Ovary (tissue), 9 donors: ENCODE measurements around the gene BCAS1. TPM values are rescaled to one million over a fixed set of nuclear protein-coding genes. Genes with fewer than 3 reads are reported as not detected.

Experiments used
- DNase-seq, 5 donors: peaks; one replicate each; pipeline ENCODE4 v3.0.0-alpha.2; 2019 to 2020
- H3K27ac ChIP-seq, 2 donors: fragments of 200-600 bp; one replicate each; pipeline versions ENCODE4 v1.5.1 to v1.8.0; 2019 to 2022
- H3K27me3 ChIP-seq: fragments of 200-600 bp; one replicate; pipeline ENCODE4 v1.8.0; 2022
- H3K36me3 ChIP-seq: fragments of 200-600 bp; sonication (generic); one replicate; pipeline ENCODE4 v1.5.1; 2019
- H3K4me1 ChIP-seq: one replicate; pipeline ENCODE4 v1.8.1; 2013; ENCODE audit warnings: mild to moderate bottlenecking, moderate library complexity; ENCODE audit not compliant: insufficient read depth
- H3K4me3 ChIP-seq: fragments of 200-600 bp; sonication (generic); one replicate; pipeline ENCODE4 v1.5.1; 2017
- H3K9me3 ChIP-seq, 2 donors: fragments of 200-600 bp in 1 of 2; sonication (generic) in 1 of 2; one replicate each; pipeline versions ENCODE4 v1.5.1 to v1.8.1; 2013 to 2019; ENCODE audit warnings: mild to moderate bottlenecking in 1 of 2, moderate library complexity in 1 of 2
- CTCF ChIP-seq, 3 donors: fragments of 450-650 bp in 2 of 3; fragments of 200-600 bp in 1 of 3; IDR thresholded peaks; one replicate each; pipeline versions ENCODE4 v1.5.1 to v1.8.0; 2016 to 2022; ENCODE audit warnings: antibody characterized with exemption in 3 of 3, mild to moderate bottlenecking in 1 of 3
- EP300 ChIP-seq: sonication (generic); formaldehyde crosslinking; IDR thresholded peaks from one replicate; pipeline ENCODE4 v1.6.1; 2017; ENCODE audit warnings: antibody characterized with exemption
- POLR2A ChIP-seq: fragments of 450-650 bp; IDR thresholded peaks from one replicate; pipeline ENCODE4 v1.6.1; 2017; ENCODE audit warnings: antibody characterized with exemption, mild to moderate bottlenecking, moderate library complexity
- WGBS, 3 donors: extraction: QIAGEN DNeasy Blood & Tissue Kit in 1 of 3; methylation state at CpG; one replicate each; pipeline versions ENCODE4 v1.1.5 to v1.1.7; 2013 to 2017; 5-methylcytosine and 5-hydroxymethylcytosine counted together
- intact Hi-C, 4 donors: fragments of 100-400 bp; cut with DNase I; formaldehyde crosslinking; loops; one replicate each; pipeline versions ENCODE4 v1.11.0 to v1.15.1; 2022 to 2023
- polyA plus RNA-seq, 2 donors: library from polyadenylated mRNA; stranded (reverse); fragments of 200-250 nt in 1 of 2; fragments of 350-450 nt in 1 of 2; fragmentation: Illumina TruSeq in 1 of 2; extraction: RNeasy Lipid Tissue Mini Kit (QIAGEN cat#74804) in 1 of 2; gene quantifications; one replicate each; pipeline ENCODE4 v1.2.3, GENCODE V29; 2013 to 2014
- total RNA-seq, 7 donors: library from RNA; depleted of rRNA in 2 of 7; stranded (reverse); fragments of >200 nt in 2 of 7; fragmentation: NEBNext Ultra II Directional in 3 of 7; extraction: Animal tissue kit (Norgen Biotek cat#: 25700) in 3 of 7; gene quantifications; one replicate each; pipeline versions ENCODE4 v1.1.0 to v1.2.4, GENCODE V29; 2016 to 2023
- donor health status: DM: no; HTN: no; CAD: no; lungs with moderate emphysema.
- donor health status: DM: no; HTN: no; CAD: no.
- donor health status: Bipolar disorder and iron deficiency.
- donor health status: DM: yes; HTN: yes; CAD: no.
- donor health status: DM: no; HTN: no; CAD: no.
- donor health status: DM: yes; HTN: yes; CAD: no.

BCAS1 gene
- total and polyA plus RNA-seq, 9 donors: 0.13 to 0.92 (median 0.51) TPM; not detected in 2

GRCh38 chr20:54000262-54000661, 70.1 kb downstream of the BCAS1 start:
- no peaks in the 10 kb centered on the region for H3K4me1 ChIP-seq
- H3K36me3 ChIP-seq: no peaks in the 10 kb centered on the region
- H3K4me3 ChIP-seq: no peak overlapping the region
- no peak overlapping the region for H3K27ac ChIP-seq
- H3K27me3 ChIP-seq: no peaks in the 10 kb centered on the region
- TF ChIP-seq CTCF (IDR thresholded peaks at IDR 0.05) (no peak), POLR2A (no peak), EP300 (no peak)
- DNase-seq: no peak
- intact Hi-C loops: no loop called here
- no peaks in the 10 kb centered on the region for H3K9me3 ChIP-seq

- DNase-seq: no peak
- H3K9me3 ChIP-seq: no peaks in the 10 kb centered on the region
These were observed 71.3 kb downstream of the BCAS1 start for GRCh38 chr20:53999077-53999476.

GRCh38 chr20:53996584-53997486, 73.6 kb downstream of the BCAS1 start:
- no peak for DNase-seq
- whole genome bisulfite sequencing, 3 donors: 52 to 64% (median 58%) methylated on average over 10 of the region's 10 CpGs
- Histone ChIP-seq H3K4me1 (no peaks in the 10 kb centered on the region), H3K27ac (no peak overlapping the region), H3K9me3 (no peaks in the 10 kb centered on the region), H3K4me3 (no peak overlapping the region), H3K27me3 (no peaks in the 10 kb centered on the region), H3K36me3 (no peaks in the 10 kb centered on the region)
- intact Hi-C loops: no loop called here
- no peak for TF ChIP-seq EP300
- TF ChIP-seq CTCF (IDR thresholded peaks at IDR 0.05): no peak
- TF ChIP-seq POLR2A: no peak

More at GRCh38 chr20:53999077-53999476, 71.3 kb downstream of the BCAS1 start:
- Histone ChIP-seq H3K4me1 (no peaks in the 10 kb centered on the region), H3K36me3 (no peaks in the 10 kb centered on the region), H3K27ac (no peak overlapping the region), H3K4me3 (no peak overlapping the region), H3K27me3 (no peaks in the 10 kb centered on the region)
- intact Hi-C loops: no loop called here
- WGBS, 3 donors: 85 to 91% (median 89%) methylated on average over 3 of the region's 3 CpGs
- TF ChIP-seq EP300: no peak
- no peak for TF ChIP-seq CTCF (IDR thresholded peaks at IDR 0.05)
- no peak for TF ChIP-seq POLR2A

GRCh38 chr20:53995949-53996348, 74.4 kb downstream of the BCAS1 start:
- H3K9me3 ChIP-seq: no peaks in the 10 kb centered on the region
- H3K4me1 ChIP-seq: no peaks in the 10 kb centered on the region
- H3K36me3 ChIP-seq: no peaks in the 10 kb centered on the region
- no peak overlapping the region for H3K4me3 ChIP-seq
- no peak overlapping the region for H3K27ac ChIP-seq
- 81 to 87% (median 83%) methylated on average over 5 of the region's 5 CpGs for whole genome bisulfite sequencing, 3 donors
- DNase-seq: no peak
- intact Hi-C loops: no loop called here
- no peak for TF ChIP-seq CTCF (IDR thresholded peaks at IDR 0.05)
- TF ChIP-seq POLR2A: no peak
- no peak for TF ChIP-seq EP300
- no peaks in the 10 kb centered on the region for H3K27me3 ChIP-seq
